Measurements from ENCODE around the gene PPM1M.

The PPM1M gene

DNA sequence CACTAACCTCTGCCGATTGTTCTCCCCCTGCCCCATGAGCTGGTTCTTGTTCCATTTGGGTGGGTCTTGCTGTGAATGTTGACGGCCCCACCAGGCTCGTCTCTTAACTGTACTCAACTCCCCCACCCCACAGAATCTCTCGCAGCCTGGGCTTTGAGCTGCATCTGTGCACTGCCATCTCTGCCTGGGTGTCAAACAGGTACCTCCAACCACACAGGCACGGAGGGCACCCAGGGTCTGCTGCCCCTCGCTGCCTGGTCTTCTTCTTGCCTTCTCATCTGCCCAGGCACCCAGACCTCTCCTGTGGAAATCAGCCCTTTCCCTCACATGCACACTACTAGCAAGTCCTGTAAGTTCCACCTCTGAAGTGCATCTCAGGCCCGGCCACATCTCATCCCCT, 30.2 kb upstream of the PPM1M start:
- no peak for DNase-seq (ENCODE audit: low read depth in 2 of 2)

- DNase-seq (ENCODE audit: low read depth in 2 of 2): peak; percentile 17 to 40
Measured at GRCh38 chr3:52216585-52217408, 28.8 kb upstream of the PPM1M start.

DNA sequence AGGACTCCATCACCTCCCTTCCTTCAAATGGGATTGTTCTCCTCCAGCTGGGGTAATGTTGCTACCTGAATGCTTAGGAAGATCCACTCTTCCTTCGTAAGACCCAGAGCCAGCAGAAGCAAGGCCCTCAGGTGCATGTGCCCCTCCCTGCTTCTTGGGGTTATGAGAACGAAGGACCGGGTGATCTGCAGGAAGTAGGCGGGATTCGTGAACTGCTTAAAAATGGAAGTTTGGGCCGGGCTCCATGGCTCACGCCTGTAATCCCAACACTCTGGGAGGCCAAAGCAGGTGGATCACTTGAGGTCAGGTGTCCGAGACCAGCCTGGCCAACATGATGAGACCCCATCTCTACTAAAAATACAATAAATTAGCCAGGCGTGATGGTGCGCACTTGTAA, 28.2 kb upstream of the PPM1M start:
- no peak for DNase-seq (ENCODE audit: low read depth in 2 of 2)

DNA sequence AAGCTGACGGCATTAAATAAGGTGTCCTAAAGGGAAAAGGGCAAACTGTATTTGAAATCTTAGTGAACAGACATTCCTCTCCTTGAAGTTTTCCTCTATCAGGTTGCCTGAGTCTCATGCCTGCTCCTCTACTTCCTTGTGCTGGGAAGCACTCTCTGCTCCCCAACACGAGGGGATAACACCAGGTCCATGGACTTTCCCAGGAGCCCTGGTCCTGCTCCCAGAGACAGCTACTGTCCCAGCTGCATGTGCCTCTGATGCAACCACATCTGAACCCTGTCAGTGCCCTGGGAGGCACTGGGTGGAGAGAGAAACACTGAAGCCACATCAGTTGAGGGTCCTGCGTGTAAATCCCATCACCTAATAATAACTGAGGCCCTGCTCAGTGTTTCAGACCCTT, 27.5 kb upstream of the PPM1M start:
- no peak for DNase-seq (ENCODE audit: low read depth in 2 of 2)

GRCh38 chr3:52218454-52218853, 27.1 kb upstream of the PPM1M start:
- DNase-seq (ENCODE audit: low read depth in 2 of 2): peak in 1 of 2 donors; percentile 21

DNA sequence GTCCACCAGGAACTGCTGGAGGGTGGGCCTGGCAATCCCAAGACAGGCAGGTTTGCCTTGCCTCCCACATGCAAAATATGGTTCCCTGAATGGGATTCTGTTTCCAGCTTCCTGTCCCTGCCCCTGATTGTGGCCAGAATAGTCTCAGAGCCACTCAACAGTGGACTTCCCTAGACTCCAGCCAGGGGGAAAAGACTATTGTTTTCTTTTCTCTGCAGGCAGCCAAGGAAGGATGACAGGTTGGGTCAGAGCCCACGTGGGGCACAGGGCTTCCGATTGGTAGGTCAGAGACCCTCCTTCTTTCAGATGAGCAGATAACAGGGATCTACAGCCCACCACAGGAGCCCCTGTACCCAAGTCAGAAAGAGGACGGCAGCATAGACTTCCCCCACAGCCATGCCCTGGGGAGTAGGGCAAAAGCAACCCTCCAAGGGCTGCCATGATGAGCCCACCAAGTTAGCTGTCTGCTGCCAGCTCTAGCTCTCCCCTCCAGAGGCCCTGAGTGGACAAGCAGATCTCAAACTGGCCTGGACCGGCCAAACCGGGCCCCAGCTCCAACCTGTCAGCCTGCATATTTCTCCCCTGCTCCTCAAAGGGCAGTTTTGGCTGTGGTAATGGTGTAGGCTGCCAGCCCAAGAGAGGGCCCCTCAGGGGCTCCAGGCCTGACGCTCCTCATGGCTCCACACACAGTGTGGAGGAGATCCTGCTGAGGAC, 26.5 kb upstream of the PPM1M start:
- no peak for DNase-seq (ENCODE audit: low read depth in 2 of 2)

DNA sequence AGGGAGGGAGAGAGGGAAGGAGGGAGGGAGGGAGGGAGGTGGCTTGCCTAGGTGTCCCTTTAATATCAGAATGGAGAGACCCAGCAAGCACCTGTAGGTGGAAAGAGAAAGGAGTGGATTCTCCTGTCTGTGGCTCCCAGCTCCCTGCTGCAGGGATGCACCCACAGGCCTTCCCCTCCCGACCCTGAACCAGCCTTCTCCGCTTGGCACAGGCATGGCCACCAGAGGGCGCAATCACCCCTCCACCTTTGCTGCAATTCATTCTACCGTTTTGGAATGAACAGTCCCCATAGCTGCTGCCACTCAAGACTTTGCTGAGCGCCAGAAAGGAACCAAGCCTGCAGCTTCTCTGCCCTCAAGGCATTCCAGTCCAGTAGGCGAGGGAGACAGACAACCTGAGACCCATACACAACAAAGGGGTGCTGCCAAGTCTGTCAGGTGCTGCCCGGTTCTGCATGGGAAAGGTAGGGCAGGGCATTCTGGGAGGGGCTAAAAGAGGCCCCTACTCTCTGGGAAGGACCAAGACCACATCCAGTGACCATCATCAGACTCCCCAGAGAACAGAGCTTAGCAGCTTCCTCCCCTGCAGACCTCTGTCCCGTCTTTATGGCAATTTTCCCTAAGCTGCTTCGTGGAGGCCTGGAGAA, 25.1 kb upstream of the PPM1M start:
- peak; percentile 76 to 78 for DNase-seq (ENCODE audit: low read depth in 2 of 2)

- DNase-seq (ENCODE audit: low read depth in 2 of 2): no peak
Measured at GRCh38 chr3:52221141-52221562, 24.4 kb upstream of the PPM1M start.

DNA sequence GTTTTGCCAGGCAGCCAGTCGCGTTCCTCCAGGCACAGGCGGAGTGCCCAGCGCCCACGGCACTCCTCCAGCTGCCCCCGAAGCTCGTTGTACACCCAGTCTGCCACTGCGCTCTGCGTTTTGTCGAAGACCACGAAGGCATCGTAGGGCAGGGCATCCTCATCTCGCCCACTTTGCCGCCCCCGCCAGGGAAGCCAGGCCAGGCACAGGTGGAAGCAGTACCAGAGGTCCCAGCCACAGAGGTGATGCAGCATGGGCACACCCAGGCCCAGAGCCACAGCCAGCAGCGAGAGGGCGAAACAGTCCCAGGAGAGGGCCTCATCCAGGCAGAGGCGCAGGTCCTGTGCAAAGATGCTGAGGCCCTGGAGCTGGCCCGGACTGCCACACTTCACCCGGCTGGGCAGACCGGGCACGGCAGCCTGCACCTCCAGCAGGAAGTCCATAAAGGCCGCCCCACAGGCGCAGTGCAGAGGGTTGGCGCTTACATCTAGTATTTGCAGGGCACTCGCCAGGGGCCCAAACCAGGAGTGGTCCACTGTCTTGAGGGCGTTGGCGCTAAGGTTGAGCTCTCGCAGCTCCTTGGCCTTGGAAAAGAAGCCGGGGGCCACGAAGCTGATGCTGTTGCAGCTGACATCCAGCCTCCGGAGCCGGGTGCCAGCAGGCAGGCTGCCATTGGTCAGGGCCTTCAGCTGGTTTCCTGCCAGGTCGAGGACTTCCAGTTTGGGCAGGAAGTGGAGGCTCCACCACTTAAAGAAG, 23.8 kb upstream of the PPM1M start:
- no peak for DNase-seq (ENCODE audit: low read depth in 2 of 2)

DNA sequence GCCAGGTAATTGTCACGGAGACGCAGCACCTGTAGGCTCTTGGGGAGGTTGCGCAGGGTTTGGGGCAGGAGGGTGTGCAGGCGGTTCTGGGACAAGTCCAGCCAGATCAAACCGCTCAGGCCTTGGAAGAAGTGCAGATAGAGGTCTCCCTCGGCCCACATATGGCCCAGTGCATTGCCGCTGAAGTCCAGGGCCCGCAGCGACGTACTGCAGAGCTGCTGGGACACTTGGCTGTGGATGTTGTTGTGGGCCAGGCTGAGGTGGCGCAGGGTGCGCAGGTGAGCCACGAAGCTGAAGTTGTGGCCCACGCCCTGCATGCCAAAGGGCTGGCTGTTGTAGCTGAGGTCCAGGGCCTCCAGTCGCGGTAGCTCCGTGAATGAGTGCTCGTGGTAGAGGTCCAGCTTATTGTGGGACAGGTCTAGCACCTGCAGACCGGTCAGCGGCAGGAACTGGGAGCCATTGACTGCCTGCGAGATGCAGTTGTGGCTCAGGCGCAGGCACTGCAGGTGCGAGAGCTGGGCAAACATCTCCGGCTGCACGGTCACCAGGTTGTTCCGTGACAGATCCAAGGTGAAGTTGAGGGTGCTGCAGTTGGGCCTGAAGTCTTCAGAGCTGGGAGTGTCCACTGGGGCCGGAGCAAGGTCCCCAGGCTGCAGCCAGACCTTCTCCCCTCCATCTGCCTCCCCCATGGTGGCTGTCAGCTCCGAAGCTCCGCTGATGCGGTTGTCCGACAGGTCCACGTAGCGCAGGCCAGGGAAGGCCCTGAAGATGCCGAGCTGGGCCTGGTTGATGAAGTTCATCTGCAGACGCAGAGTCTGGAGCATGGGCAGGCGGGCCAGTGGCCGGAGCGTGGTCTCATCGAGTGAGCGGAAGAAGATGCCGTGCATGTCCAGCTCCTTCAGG, 23.0 kb upstream of the PPM1M start:
- no peak for DNase-seq (ENCODE audit: low read depth in 2 of 2)

- DNase-seq (ENCODE audit: low read depth in 2 of 2): no peak
Measured at GRCh38 chr3:52223449-52224408, 21.8 kb upstream of the PPM1M start.

DNA sequence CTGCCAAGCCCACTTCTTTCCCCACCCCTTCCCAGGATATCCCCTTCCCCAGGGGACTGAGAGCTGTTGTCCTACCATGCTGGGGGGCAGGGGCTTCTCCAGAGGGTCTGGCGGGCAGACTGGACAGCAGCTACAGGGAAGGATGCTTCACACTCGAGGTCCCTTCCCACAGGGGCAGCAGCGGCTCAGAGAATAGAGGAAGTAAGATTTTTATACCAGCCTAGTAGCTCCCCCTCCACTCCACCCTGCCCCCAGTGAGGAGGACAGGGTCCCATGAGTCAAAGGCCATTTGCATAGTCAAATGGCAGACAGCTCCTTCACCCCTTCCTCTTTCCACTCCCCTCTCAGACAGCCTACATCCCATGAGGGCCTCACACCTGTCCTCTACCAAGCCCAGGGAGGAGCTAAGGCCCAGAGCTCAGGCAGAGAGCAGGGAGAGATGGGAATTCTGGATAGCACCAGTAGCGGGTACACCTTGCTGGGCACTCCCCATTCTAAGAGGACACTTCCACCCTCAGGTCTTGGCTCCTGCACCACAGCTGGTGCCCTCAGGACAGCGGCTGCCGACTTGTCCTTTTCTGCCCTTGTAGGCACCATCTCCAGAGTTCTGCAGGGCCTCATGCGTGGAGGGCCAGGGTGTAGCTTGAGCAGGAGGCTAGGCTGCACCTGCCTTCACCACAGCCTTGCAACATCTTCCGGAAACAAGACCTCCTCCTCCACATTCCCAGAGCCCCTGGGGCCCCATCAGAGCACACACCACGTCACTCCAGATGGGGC, 19.9 kb upstream of the PPM1M start, which contains the start of gene TLR9:
TSS of gene TLR9 (minus strand) at position 194 of the 777 bp plus-strand sequence. CDS start at position 78, 116 bp downstream.
- no peak for DNase-seq (ENCODE audit: low read depth in 2 of 2)

GRCh38 chr3:52226229-52226817, 19.2 kb upstream of the PPM1M start:
- no peak for DNase-seq (ENCODE audit: low read depth in 2 of 2)

DNA sequence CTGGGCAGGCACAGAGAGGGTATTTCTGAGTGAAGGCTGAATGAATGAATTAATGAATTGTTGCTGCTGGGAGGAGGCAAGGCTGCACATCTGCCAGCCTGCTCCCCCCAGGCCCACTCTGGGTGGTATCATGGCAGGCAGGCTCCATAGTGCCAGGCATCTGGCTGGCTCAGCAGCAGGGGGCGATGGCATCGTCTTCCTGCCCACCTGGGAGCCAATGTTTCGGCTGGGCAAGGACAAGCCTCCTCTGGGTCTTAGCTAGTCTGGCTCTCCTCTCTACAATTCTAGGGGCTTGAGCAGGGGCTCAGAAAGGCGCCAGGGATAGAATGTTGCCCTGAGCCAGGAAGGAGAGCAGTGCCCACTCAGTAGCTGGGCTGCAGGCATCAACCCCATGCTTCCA, 18.4 kb upstream of the PPM1M start:
- DNase-seq (ENCODE audit: low read depth in 2 of 2): no peak

- no peak for DNase-seq (ENCODE audit: low read depth in 2 of 2)
Measured at GRCh38 chr3:52227766-52228165, 17.8 kb upstream of the PPM1M start.

GRCh38 chr3:52228266-52228665, 17.3 kb upstream of the PPM1M start:
- no peak for DNase-seq (ENCODE audit: low read depth in 2 of 2)

DNA sequence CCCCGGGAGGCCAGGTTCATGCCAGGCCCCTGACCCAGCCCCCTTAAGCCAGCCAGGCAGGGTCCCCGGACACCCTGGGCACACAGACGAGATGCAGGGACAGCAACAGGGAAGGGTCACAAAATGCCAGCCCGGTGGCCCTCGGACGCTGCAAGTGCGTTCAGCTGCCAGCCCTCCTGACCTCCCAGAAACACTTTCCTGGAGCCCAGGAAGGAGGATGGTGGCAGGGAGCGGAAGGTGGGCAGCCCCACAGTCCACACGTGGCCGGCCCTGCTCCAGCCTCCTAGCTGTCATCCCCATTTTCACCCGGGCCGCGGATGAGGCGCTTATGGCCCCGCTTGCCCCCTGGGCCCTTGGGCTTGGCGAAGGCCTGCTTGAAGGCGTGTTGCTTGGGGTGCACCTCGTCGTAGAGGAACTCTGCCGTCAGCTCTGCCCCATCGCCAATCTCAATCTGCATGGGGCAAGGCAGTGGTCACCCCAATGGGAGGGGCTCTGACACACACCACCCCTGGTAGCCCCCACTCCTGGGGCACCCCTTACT, 16.7 kb upstream of the PPM1M start:
- DNase-seq (ENCODE audit: low read depth in 2 of 2): no peak

DNA sequence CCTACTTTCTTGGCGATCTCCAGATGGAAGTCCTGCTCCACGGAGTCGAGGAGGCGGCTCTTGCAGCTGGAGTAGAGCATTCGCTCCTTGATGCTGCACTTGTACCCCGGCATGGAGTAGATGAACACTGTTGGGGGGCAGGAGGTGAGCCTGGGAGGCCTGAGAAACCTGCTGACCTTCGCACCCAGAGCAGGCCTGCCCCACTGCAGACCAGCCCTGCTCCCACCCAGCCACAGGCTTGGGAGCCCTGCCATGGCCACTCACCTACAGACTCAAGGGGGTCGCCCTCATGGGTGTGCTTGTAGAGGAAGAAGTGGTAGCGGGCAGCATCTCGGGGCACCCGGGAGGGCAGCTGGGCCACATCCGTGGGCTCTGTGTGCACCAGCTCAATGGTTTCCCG, 15.9 kb upstream of the PPM1M start:
- no peak for DNase-seq (ENCODE audit: low read depth in 2 of 2)

All from stimulated activated CD8-positive, alpha-beta memory T cell treated with anti-CD3 and anti-CD28 coated beads, Interleukin-15, amount 100 ng/mL, for 48 hours (primary cell).